OCI-LY1 (cell line): ENCODE results near the gene CTIF.

ENCODE experiments used
- H2AFZ ChIP-seq: fragments of 200-600 bp; sonication (generic), shearing (Covaris generic); 2 replicates; pipeline ENCODE4 v1.6.0; 2014; ENCODE audit warnings: antibody characterized with exemption, mild to moderate bottlenecking, low read length
- H3F3A ChIP-seq: fragments of 200-600 bp; sonication (generic), shearing (Covaris generic); 2 replicates; pipeline ENCODE4 v1.6.0; 2014; ENCODE audit warnings: mild to moderate bottlenecking, antibody characterized with exemption, low read length, moderate library complexity; ENCODE audit not compliant: insufficient read depth
- H3K27ac ChIP-seq: fragments of 200-600 bp; sonication (generic); 2 replicates; pipeline ENCODE4 v1.5.1; 2014; ENCODE audit warnings: low read length, mixed run types, mild to moderate bottlenecking, low read depth; ENCODE audit not compliant: poor library complexity, severe bottlenecking
- H3K27me3 ChIP-seq: fragments of 200-600 bp; sonication (generic); 2 replicates; pipeline ENCODE4 v1.6.0; 2014; ENCODE audit warnings: antibody characterized with exemption, mild to moderate bottlenecking, low read length, moderate library complexity; ENCODE audit not compliant: insufficient read depth
- H3K36me3 ChIP-seq: fragments of 200-600 bp; sonication (generic); 2 replicates; pipeline ENCODE4 v1.6.1; 2014; ENCODE audit warnings: mild to moderate bottlenecking, antibody characterized with exemption, low read length, moderate library complexity, mixed read lengths; ENCODE audit not compliant: insufficient read depth
- H3K4me1 ChIP-seq: fragments of 200-600 bp; sonication (generic); 2 replicates; pipeline ENCODE4 v1.5.1; 2014; ENCODE audit warnings: mild to moderate bottlenecking, low read length, moderate library complexity; ENCODE audit not compliant: insufficient read depth, severe bottlenecking
- H3K4me2 ChIP-seq: fragments of 200-600 bp; sonication (generic), shearing (Covaris generic); 2 replicates; pipeline ENCODE4 v1.6.1; 2014; ENCODE audit warnings: low read length
- H3K4me3 ChIP-seq: fragments of 200-600 bp; sonication (generic); 2 replicates; pipeline ENCODE4 v1.5.1; 2014; ENCODE audit warnings: low read length, low read depth, mild to moderate bottlenecking, mixed read lengths; ENCODE audit not compliant: poor library complexity, severe bottlenecking
- H3K79me2 ChIP-seq: fragments of 200-600 bp; shearing (Covaris generic); 2 replicates; pipeline ENCODE4 v1.6.1; 2016; ENCODE audit warnings: mixed run types, low read length, mixed read lengths; ENCODE audit not compliant: insufficient read depth
- H3K9ac ChIP-seq: fragments of 200-600 bp; sonication (generic), shearing (Covaris generic); 2 replicates; pipeline ENCODE4 v1.6.1; 2014; ENCODE audit warnings: mild to moderate bottlenecking, low read length, mixed read lengths
- H3K9me2 ChIP-seq: fragments of 200-600 bp; sonication (generic), shearing (Covaris generic); 2 replicates; pipeline ENCODE4 v1.6.1; 2014; ENCODE audit warnings: low read depth, mild to moderate bottlenecking, low read length, mixed read lengths
- H3K9me3 ChIP-seq: fragments of 200-600 bp; shearing (Covaris generic); 2 replicates; pipeline ENCODE4 v1.6.1; 2014; ENCODE audit warnings: low read length, mixed read lengths
- H4K20me1 ChIP-seq: fragments of 200-600 bp; sonication (generic), shearing (Covaris generic); 2 replicates; pipeline ENCODE4 v1.6.0; 2016; ENCODE audit warnings: mild to moderate bottlenecking, low read length; ENCODE audit not compliant: insufficient read depth
- EZH2 ChIP-seq: fragments of 200-600 bp; sonication (generic), shearing (Covaris generic); IDR thresholded peaks from 2 replicates; pipeline ENCODE4 v1.8.0; 2017; ENCODE audit warnings: borderline replicate concordance, mixed run types, mild to moderate bottlenecking, antibody characterized with exemption, low read length, moderate library complexity, mixed read lengths
- TF ChIP-seq, protein P1 (sequence below): fragments of 200-600 bp; sonication (generic), shearing (Covaris generic); IDR thresholded peaks from 2 replicates; pipeline ENCODE4 v1.5.1; 2017; ENCODE audit warnings: mild to moderate bottlenecking, antibody characterized with exemption, low read length, moderate library complexity, mixed read lengths

CTIF gene

GRCh38 chr18:48821845-48822244 lies 283.0 kb downstream of the CTIF start:
- TF ChIP-seq, protein P1, sequence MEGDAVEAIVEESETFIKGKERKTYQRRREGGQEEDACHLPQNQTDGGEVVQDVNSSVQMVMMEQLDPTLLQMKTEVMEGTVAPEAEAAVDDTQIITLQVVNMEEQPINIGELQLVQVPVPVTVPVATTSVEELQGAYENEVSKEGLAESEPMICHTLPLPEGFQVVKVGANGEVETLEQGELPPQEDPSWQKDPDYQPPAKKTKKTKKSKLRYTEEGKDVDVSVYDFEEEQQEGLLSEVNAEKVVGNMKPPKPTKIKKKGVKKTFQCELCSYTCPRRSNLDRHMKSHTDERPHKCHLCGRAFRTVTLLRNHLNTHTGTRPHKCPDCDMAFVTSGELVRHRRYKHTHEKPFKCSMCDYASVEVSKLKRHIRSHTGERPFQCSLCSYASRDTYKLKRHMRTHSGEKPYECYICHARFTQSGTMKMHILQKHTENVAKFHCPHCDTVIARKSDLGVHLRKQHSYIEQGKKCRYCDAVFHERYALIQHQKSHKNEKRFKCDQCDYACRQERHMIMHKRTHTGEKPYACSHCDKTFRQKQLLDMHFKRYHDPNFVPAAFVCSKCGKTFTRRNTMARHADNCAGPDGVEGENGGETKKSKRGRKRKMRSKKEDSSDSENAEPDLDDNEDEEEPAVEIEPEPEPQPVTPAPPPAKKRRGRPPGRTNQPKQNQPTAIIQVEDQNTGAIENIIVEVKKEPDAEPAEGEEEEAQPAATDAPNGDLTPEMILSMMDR, result no peak
- no peak for TF ChIP-seq EZH2
- H3K4me1 ChIP-seq, result no peaks in the 10 kb centered on the region
- no peak overlapping the region for H3K27ac ChIP-seq
- no peaks in the 10 kb centered on the region for H3K79me2 ChIP-seq
- no peak overlapping the region for H3K4me3 ChIP-seq
- no peak overlapping the region for H2AFZ ChIP-seq
- no peaks in the 10 kb centered on the region for H4K20me1 ChIP-seq
- no peaks in the 10 kb centered on the region for H3F3A ChIP-seq
- no peaks in the 10 kb centered on the region; the same call in 1 of the 2 replicates for H3K36me3 ChIP-seq
- H3K4me2 ChIP-seq, result no peak overlapping the region
- H3K9me2 ChIP-seq, result no peaks in the 10 kb centered on the region
- H3K9ac ChIP-seq, result no peak overlapping the region
- H3K27me3 ChIP-seq, result no peaks in the 10 kb centered on the region; the same call in 1 of the 2 replicates
- H3K9me3 ChIP-seq, result no peaks in the 10 kb centered on the region; the same call in 1 of the 2 replicates

GRCh38 chr18:48824231-48824970 lies 285.6 kb downstream of the CTIF start:
- H3K27me3 ChIP-seq, result no peaks in the 10 kb centered on the region; the same call in 1 of the 2 replicates
- H2AFZ ChIP-seq, result no peak overlapping the region
- no peaks in the 10 kb centered on the region for H3K9me2 ChIP-seq
- no peak overlapping the region for H3K27ac ChIP-seq
- no peaks in the 10 kb centered on the region; the same call in 1 of the 2 replicates for H3K9me3 ChIP-seq
- TF ChIP-seq EZH2, result no peak
- TF ChIP-seq, protein P1, result no peak
- H3F3A ChIP-seq, result no peaks in the 10 kb centered on the region
- no peak overlapping the region for H3K4me3 ChIP-seq
- no peaks in the 10 kb centered on the region for H4K20me1 ChIP-seq
- no peaks in the 10 kb centered on the region for H3K79me2 ChIP-seq
- no peaks in the 10 kb centered on the region for H3K4me1 ChIP-seq
- no peaks in the 10 kb centered on the region; the same call in 1 of the 2 replicates for H3K36me3 ChIP-seq
- H3K4me2 ChIP-seq, result no peak overlapping the region
- H3K9ac ChIP-seq, result no peak overlapping the region

GRCh38 chr18:48825101-48825745 lies 286.4 kb downstream of the CTIF start:
- Histone ChIP-seq H2AFZ (no peak overlapping the region), H4K20me1 (no peaks in the 10 kb centered on the region), H3K4me3 (no peak overlapping the region), H3K4me1 (no peaks in the 10 kb centered on the region), H3K36me3 (no peaks in the 10 kb centered on the region; the same call in 1 of the 2 replicates), H3K9me2 (no peaks in the 10 kb centered on the region), H3K9ac (no peak overlapping the region), H3K4me2 (no peak overlapping the region), H3K9me3 (no peaks in the 10 kb centered on the region; the same call in 1 of the 2 replicates), H3K79me2 (no peaks in the 10 kb centered on the region), H3K27me3 (no peaks in the 10 kb centered on the region; the same call in 1 of the 2 replicates), H3F3A (no peaks in the 10 kb centered on the region), H3K27ac (no peak overlapping the region)
- TF ChIP-seq EZH2, result no peak
- TF ChIP-seq, protein P1, result no peak
